ENCODE results near the gene ZWILCH. TPM values are rescaled to one million over a fixed set of nuclear protein-coding genes. Genes with fewer than 3 reads are reported as not detected.
"Not testable (repeated sequence)": the region's sequence is repeated elsewhere in the genome, so short reads cannot be mapped to it uniquely, and the experiment has no call there.

ZWILCH gene
- total RNA-seq = 3.3 TPM

GRCh38 chr15:66504563-66505429, at the start of gene ZWILCH, which contains the start of gene RPL4:
Gene ZWILCH (plus strand): TSS chr15:66505326. CDS start chr15:66505339, 13 bp downstream.
Gene RPL4 (minus strand): TSS chr15:66504855. CDS start chr15:66504790, 65 bp downstream.
- peak; percentile 92 for ATAC-seq
- DNase-seq (ENCODE audit: low spot score) = peak; percentile 86

DNA sequence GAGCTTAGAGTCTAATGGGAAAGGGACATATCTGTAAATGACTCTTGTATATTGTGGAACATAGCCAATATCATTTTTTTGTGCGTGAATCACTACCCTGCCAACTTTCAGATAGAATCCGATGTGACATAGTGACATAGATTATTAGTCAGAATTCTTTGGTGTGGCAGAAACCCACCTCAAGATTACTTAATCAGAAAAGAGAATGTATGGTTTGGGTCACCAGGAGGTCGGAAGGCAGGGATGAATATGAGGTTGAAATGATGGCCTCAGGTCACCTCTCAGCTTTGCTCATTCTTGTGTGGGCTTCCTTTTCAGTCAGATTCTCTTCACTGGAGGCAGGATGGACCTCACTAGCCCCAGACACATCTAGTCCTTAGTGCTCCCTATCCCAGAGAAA, 48.9 kb upstream of the ZWILCH start:
- no peak for DNase-seq (ENCODE audit: low spot score)
- no peak for ATAC-seq

DNA sequence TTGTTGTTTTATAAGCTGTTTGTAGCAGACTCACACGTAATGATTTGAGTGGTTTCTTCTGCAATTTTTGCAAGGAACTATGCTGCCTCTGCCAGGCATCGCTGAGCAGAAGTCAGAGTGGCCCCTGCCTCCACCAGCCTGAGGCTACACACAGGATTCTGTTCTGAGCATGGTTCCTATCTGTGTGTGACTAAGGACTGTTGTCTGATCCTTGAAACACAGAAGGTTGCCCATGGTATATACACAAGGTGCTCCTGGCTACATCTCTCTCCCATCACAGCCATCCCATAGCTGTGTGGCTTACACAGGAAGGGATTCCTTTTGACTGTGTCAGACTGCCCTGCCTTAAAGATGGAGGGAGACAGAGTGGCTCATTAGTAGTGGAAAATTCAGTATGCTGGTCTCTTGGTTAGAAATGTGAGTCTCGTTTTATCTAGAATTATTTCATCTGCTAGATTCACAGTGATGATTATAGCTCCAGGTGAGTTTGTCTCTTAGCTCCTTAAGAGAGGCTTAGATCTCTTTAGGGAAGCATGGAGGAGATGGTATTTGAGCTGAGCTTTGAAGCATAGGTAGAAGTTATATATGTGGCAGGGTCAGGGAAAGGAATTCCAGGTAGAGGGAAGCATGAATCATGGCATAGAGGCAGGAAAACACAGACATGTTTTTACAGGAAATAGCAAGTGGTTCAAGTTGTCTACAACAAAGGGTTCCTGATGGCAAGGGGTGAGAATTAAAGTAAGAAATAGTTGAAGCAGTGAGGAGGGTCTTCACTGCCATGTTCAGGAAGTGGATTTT, 45.1 kb upstream of the ZWILCH start:
- ATAC-seq (no peak), DNase-seq (ENCODE audit: low spot score) (no peak)

DNA sequence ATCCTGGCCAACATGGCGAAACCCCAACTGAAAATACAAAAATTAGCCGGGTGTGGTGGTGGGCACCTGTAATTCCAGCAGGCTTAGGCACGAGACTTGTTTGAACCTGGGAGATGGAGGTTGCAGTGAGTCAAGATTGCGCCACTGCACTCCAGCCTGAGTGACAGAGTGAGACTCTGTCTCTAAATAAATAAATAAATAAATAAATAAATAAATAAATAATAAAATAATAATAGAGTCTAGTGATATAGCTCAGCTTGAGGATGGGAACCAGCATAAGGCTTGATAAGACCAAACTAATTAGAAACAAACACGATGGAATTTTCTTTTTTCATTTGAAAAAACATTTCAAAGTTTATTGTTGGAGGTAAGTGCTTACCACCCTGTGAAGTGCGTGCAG, 43.8 kb upstream of the ZWILCH start:
- not testable (repeated sequence) for ATAC-seq; DNase-seq (ENCODE audit: low spot score)

GRCh38 chr15:66461917-66462316, 43.2 kb upstream of the ZWILCH start:
- ATAC-seq (no peak), DNase-seq (ENCODE audit: low spot score) (no peak)

- ATAC-seq (no peak), DNase-seq (ENCODE audit: low spot score) (no peak)
Observed at GRCh38 chr15:66462627-66463026, 42.5 kb upstream of the ZWILCH start.

DNA sequence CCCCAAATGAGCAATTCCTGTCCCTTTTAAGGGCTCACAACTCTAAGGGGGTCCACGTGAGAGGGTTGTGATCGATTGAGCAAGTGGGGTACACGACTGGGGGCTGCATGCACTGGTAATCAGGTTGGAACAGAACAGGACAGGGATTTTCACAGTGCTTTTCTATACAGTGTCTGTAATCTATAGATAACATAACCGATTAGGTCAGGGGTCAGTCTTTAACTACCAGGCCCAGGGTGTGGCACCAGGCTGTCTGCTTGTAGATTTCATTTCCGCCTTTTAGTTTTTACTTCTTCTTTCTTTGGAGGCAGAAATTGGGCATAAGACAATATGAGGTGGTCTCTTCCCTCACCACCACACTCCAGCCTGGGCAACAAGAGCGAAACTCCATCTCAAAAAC, 39.8 kb upstream of the ZWILCH start:
- DNase-seq (ENCODE audit: low spot score); ATAC-seq: not testable (repeated sequence)

- not testable (repeated sequence) for DNase-seq (ENCODE audit: low spot score)
- ATAC-seq = peak; percentile 87
Observed at GRCh38 chr15:66467162-66468040, 37.7 kb upstream of the ZWILCH start.

DNA sequence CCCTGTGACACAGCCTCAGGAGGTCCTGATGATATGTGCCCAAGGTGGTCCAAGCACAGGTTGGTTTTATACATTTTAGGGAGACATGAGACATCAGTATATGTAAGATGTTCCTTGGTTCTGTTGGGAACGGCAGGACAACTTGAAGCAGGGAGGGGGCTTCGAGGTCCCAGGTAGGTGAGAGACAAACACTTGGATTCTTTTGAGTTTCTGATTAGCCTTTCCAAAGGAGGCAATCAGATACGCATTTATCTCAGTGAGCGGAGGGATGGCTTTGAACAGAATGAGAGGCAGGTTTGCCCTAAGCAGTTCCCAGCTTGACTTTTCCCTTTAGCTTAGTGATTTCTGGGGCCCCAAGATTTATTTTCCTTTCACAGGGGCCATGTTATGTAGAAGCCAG, 34.3 kb upstream of the ZWILCH start:
- not testable (repeated sequence) for DNase-seq (ENCODE audit: low spot score); ATAC-seq

- DNase-seq (ENCODE audit: low spot score) (no peak), ATAC-seq (no peak)
Observed at GRCh38 chr15:66472176-66472999, 32.7 kb upstream of the ZWILCH start.

DNA sequence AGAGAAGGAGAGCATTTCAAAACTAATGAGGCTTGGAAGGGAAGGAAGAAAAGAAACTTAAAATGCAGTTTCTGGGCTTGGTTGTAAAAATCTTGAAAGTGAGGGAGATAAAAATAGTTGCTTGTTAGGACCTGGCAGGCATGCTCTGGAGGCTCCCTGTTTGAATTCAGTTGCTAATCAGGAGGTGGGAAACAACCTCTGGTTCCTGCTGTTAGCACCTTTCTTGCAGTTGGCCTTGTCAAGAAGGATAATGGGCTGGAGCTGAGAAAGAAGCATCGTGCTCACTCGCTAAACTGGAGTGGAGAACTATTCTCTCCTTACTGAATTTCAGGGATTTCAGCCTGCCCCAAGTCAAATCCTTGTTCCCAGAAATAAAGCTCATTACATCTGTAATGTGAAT, 31.0 kb upstream of the ZWILCH start:
- DNase-seq (ENCODE audit: low spot score) = no peak
- ATAC-seq = no peak

GRCh38 chr15:66474963-66475362, 30.2 kb upstream of the ZWILCH start:
- DNase-seq (ENCODE audit: low spot score) = no peak
- ATAC-seq = no peak

- ATAC-seq (no peak), DNase-seq (ENCODE audit: low spot score) (no peak)
Observed at GRCh38 chr15:66476535-66476934, 28.6 kb upstream of the ZWILCH start.

- ATAC-seq = no peak
- DNase-seq (ENCODE audit: low spot score) = no peak
Observed at GRCh38 chr15:66477011-66477410, 28.1 kb upstream of the ZWILCH start.

GRCh38 chr15:66480267-66480666, 24.9 kb upstream of the ZWILCH start:
- DNase-seq (ENCODE audit: low spot score) (no peak), ATAC-seq (no peak)

- peak; percentile 28 for DNase-seq (ENCODE audit: low spot score)
Observed at GRCh38 chr15:66481107-66481856, 23.8 kb upstream of the ZWILCH start.

GRCh38 chr15:66482539-66482938, 22.6 kb upstream of the ZWILCH start:
- peak; percentile 25 for ATAC-seq
- peak; percentile 71 for DNase-seq (ENCODE audit: low spot score)

More at GRCh38 chr15:66481107-66481856, 23.8 kb upstream of the ZWILCH start:
- ATAC-seq = no peak

DNA sequence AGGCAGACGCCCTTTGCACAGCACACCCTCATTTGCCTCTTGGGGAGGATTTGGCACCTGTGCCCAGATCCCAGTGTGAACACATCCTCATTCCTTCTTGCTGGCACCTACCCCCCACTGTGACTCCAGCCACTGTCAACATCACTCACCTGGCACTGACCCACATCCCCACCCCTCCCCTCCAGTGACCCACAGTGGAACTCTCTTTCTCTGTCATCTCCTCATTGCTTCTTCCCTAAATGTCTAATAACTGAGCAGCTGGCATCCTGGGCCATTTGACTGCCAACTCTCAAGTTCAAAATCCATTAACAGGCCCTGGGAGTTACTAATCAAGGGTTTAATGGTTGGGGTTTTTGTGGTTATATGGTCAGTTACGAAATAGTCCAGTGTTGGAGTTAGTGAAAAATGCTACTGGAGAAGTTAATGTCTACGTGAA, 22.0 kb upstream of the ZWILCH start:
- DNase-seq (ENCODE audit: low spot score) = peak; percentile 97

DNA sequence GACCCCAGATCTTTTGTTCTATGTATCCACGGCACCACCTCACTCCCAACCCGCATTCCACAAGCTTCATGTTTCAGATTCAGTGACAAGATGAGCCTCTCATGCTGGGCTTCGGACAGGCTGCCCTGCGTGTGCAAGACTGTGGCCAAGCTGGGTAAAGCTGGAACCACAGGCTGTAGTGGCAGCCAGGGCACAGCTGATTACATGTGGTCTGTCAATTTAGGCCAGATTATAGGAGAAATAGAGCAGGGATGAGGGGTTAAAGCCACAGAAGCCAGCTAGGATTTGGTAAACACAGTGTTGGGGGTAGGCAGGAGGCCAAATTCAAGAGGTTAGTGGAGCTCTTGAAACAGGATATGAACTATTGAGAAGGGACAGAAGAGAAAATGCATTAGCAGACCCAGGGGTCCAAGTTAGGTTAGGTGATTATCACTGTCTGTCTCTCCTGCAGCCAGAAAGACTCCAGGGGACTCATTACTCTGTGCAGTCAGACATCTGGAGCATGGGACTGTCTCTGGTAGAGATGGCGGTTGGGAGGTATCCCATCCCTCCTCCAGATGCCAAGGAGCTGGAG, 20.5 kb upstream of the ZWILCH start:
- ATAC-seq (peak; percentile 59), DNase-seq (ENCODE audit: low spot score) (peak; percentile 82)

More for the DNA sequence above, 22.0 kb upstream of the ZWILCH start:
- ATAC-seq = peak; percentile 75

Data from left lobe of liver (tissue), 2 donors.